Measurements from ENCODE around the gene SNX25. TPM values are rescaled to one million over a fixed set of nuclear protein-coding genes. Genes with fewer than 3 reads are reported as not detected.

Gene SNX25
- total and polyA plus RNA-seq, 10 of the 15 experiments (the other 5 are each of a cell fraction or from before 2014, with no cell fraction given) = 11.2 to 117 (median 62.8) TPM

- no peaks in the 10 kb centered on the region for H4K20me1 ChIP-seq (ENCODE audit: control insufficient read depth, insufficient read depth)
- H3K4me1 ChIP-seq (ENCODE audit: control insufficient read depth, insufficient read depth, low read length) = peaks cover 28% of the 10 kb centered on the region
- DNase-seq (ENCODE audit: low read depth, low spot score) = no peak
- ChIA-PET RAD21 (ENCODE audit: unreplicated experiment) (interaction anchor here (1.2 to 3.1 kb wide), 3 partner anchors 9 to 245 kb away, joined by 3 to 14 read pairs (median 5); no protein-coding TSS in a partner anchor), SMC1A (ENCODE audit: uncharacterized antibody, unreplicated experiment) (interaction anchor here (0.9 to 3.7 kb wide), 4 partner anchors 9 to 45 kb away, joined by 4 to 31 read pairs (median 6); no protein-coding TSS in a partner anchor), POLR2A (interaction anchor here (0.8 to 3.8 kb wide), 4 partner anchors 11 to 44 kb away, joined by 3 to 24 read pairs (median 4); partner anchors contain the start of genes ANKRD37 and LRP2BP), CTCF (interaction anchor here (0.6 to 1.5 kb wide), 5 partner anchors 12 to 193 kb away, joined by 3 read pairs; no protein-coding TSS in a partner anchor)
- 98% methylated on average over 2 of the region's 2 CpGs for WGBS (ENCODE audit: insufficient coverage, insufficient replicate concordance, low lambda C conversion rate, missing lambda C conversion rate)
- no peaks in the 10 kb centered on the region for H3K27me3 ChIP-seq (replicated peaks in 1 of 2; ENCODE audit: control insufficient read depth in 2 of 2, insufficient read depth in 2 of 2, low read length in 1 of 2)
- no peak overlapping the region for H2AFZ ChIP-seq (ENCODE audit: control insufficient read depth, low read depth, low read length)
- no TSS peak for BruUV-seq (replicated peaks)
- H3K9me3 ChIP-seq (replicated peaks; ENCODE audit: control insufficient read depth, insufficient read depth, low read length) = no peaks in the 10 kb centered on the region; the same call in 2 of the 3 replicates
- no peak for FAIRE-seq
- 0 out of 2 replicates have a peak overlapping the region, but pooled peaks have one; percentile 25 for H3K27ac ChIP-seq (ENCODE audit: control insufficient read depth, insufficient read depth)
- H3K4me3 ChIP-seq = no peak overlapping the region
- peak; percentile 40 for ATAC-seq
- no peak overlapping the region for H3K4me2 ChIP-seq (ENCODE audit: control insufficient read depth, insufficient read depth)
- H3K79me2 ChIP-seq (ENCODE audit: control insufficient read depth, insufficient read depth, low read length) = no peaks in the 10 kb centered on the region
- TF ChIP-seq CREB1 (IDR thresholded peaks at IDR 0.05; ENCODE audit: low read depth) (no peak), BACH1 (IDR thresholded peaks at IDR 0.05; ENCODE audit: borderline replicate concordance) (no peak), PKNOX1 (IDR thresholded peaks at IDR 0.05) (0 out of 2 replicates have a peak, but pooled peaks have one; percentile 14), POLR2A (IDR thresholded peaks at IDR 0.05; ENCODE audit: low read depth, low read length) (peak; percentile 47; the same call in 1 of the 2 replicates), PAX5 (IDR thresholded peaks at IDR 0.05; ENCODE audit: borderline replicate concordance, low read depth, low read length) (no peak), RCOR1 (conservative IDR thresholded peaks at IDR 0.05; ENCODE audit: low read depth, low read length) (no peak), ZNF207 (IDR thresholded peaks at IDR 0.05; ENCODE audit: borderline replicate concordance) (no peak)
- in situ Hi-C loops (cut with MboI) (no loop called here), intact Hi-C loops (cut with micrococcal nuclease; ENCODE audit: unreplicated experiment) (no loop called here)
- peaks cover 14 to 47% of the 10 kb centered on the region in 2 experiments for H3K36me3 ChIP-seq (ENCODE audit: control insufficient read depth in 2 of 2, insufficient read depth in 2 of 2, low read length in 1 of 2)
- H3K9ac ChIP-seq (ENCODE audit: control insufficient read depth, insufficient read depth, low read length) = no peak overlapping the region
These were observed 143.3 kb downstream of the SNX25 start for GRCh38 chr4:185352741-185353140.
